Muscle layer of colon (tissue), 2 donors: Measurements from ENCODE around the gene CALML6.
"Not testable (repeated sequence)": the region's sequence is repeated elsewhere in the genome, so short reads cannot be mapped to it uniquely, and the experiment has no call there.

ENCODE experiments used
- H3K27ac ChIP-seq: one replicate; pipeline ENCODE4 v1.7.0; 2013; ENCODE audit warnings: low read depth, mild to moderate bottlenecking, low read length, moderate library complexity
- H3K27me3 ChIP-seq, 2 donors: one replicate each; pipeline ENCODE4 v1.7.0; 2013; ENCODE audit warnings: low read length in 2 of 2, mild to moderate bottlenecking in 2 of 2; ENCODE audit not compliant: insufficient read depth in 2 of 2, control insufficient read depth in 1 of 2
- H3K36me3 ChIP-seq: one replicate; pipeline ENCODE4 v1.7.0; 2013; ENCODE audit warnings: mild to moderate bottlenecking, low read length; ENCODE audit not compliant: insufficient read depth
- H3K4me1 ChIP-seq: one replicate; pipeline ENCODE4 v1.7.0; 2013; ENCODE audit warnings: mild to moderate bottlenecking, low read length; ENCODE audit not compliant: insufficient read depth
- H3K4me3 ChIP-seq, 2 donors: one replicate each; pipeline ENCODE4 v1.7.0; 2013; ENCODE audit warnings: low read length in 2 of 2, low read depth in 1 of 2, mild to moderate bottlenecking in 1 of 2, moderate library complexity in 1 of 2
- H3K9ac ChIP-seq: one replicate; pipeline ENCODE4 v1.7.0; 2013; ENCODE audit warnings: low read length
- H3K9me3 ChIP-seq: one replicate; pipeline ENCODE4 v1.7.0; 2013; ENCODE audit warnings: mild to moderate bottlenecking, low read length
- donor health status: abdominal sarcoma.
- donor health status: Adenocarcinoma of cecum.

Gene CALML6

DNA sequence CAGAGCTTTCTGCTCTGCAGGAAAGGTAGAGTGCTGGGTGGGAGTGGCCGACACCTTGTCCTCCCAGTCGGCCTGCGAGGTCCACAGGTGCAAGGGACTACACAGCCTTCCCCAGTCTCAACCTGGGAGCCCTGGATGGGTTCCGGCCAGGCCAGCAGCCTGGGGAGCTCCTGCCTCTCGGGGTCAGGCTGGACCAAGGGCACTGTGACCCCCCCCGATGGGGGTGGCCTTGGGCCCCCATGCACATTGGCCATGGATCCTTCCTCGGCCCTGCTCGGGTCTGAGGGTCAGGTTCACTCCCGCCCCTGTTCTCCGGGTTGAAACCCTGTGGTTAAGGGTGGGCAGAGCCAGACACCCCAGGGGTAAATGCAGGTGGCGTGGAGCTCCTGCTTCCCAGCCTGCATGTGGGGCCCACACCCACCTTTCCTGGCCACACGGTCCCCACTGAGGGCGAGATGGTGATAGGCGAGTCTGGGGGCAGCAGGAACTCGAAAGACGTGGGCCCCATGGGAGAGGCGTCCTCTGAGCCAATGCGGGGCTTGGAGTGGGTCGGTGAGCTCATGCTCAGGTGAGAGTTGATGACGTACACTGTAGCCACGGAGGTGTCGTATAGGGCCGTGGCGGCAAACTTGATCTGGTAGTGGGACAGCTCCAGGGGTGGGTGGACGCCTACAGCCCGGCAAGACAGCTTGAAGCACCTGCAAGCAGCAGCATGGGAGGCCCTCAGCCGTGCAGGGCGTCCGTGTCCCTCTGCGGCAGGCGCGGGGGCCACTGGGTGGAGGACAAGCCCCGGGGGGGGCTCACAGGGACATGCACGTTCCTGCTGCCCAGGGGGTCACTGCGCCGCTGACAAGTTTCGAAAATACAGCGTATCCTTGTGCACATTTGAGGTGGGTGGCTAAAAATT is 14.8 kb downstream of the CALML6 start:
- no peak overlapping the region for H3K4me3 ChIP-seq
- no peaks in the 10 kb centered on the region for H3K9me3 ChIP-seq
- no peak overlapping the region for H3K9ac ChIP-seq
- H3K4me1 ChIP-seq, result no peaks in the 10 kb centered on the region
- no peaks in the 10 kb centered on the region for H3K27me3 ChIP-seq
- no peaks in the 10 kb centered on the region for H3K36me3 ChIP-seq
- no peak overlapping the region for H3K27ac ChIP-seq

GRCh38 chr1:1934848-1935247 is 19.8 kb downstream of the CALML6 start:
- not testable (repeated sequence) for H3K9me3 ChIP-seq, H3K27me3 ChIP-seq, H3K4me1 ChIP-seq, H3K27ac ChIP-seq, H3K9ac ChIP-seq, H3K4me3 ChIP-seq, H3K36me3 ChIP-seq

DNA sequence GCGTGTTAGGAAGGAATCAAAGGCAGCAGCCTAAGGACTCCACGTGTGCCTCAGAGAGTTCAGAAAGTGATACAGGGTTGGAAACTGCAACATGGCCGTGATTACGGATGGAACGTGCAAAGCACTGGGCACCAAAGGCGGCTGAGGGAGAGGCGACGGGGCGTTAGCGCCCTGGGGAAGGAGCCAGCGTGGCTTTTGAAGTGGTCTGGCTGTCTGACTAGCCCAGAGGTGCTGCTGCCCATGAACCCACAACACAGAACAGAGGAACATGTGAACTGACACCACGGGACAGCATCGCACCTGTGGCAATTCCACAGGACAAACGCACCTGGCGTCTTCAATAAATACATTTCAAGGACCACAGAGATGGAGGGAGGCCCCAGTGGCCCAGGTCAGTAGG is 22.0 kb downstream of the CALML6 start:
- H3K9ac ChIP-seq, result no peak overlapping the region
- no peak overlapping the region for H3K4me3 ChIP-seq
- H3K27ac ChIP-seq, result no peak overlapping the region
- no peaks in the 10 kb centered on the region for H3K4me1 ChIP-seq
- no peaks in the 10 kb centered on the region for H3K9me3 ChIP-seq
- H3K27me3 ChIP-seq, result peaks cover 0 to 10% of the 10 kb centered on the region in 2 donors
- no peaks in the 10 kb centered on the region for H3K36me3 ChIP-seq

- Histone ChIP-seq H3K9me3 (no peaks in the 10 kb centered on the region), H3K4me3 (no peak overlapping the region), H3K27ac (no peak overlapping the region), H3K9ac (no peak overlapping the region), H3K36me3 (no peaks in the 10 kb centered on the region), H3K4me1 (no peaks in the 10 kb centered on the region), H3K27me3 (peaks cover 0 to 15% of the 10 kb centered on the region in 2 donors)
Observed at GRCh38 chr1:1937549-1938275, 22.7 kb downstream of the CALML6 start.

GRCh38 chr1:1938276-1938573 is 23.2 kb downstream of the CALML6 start:
- Histone ChIP-seq H3K9me3 (no peaks in the 10 kb centered on the region), H3K27me3 (peaks cover 0 to 20% of the 10 kb centered on the region in 2 donors), H3K9ac (no peak overlapping the region), H3K4me3 (no peak overlapping the region), H3K36me3 (no peaks in the 10 kb centered on the region), H3K27ac (no peak overlapping the region), H3K4me1 (no peaks in the 10 kb centered on the region)

DNA sequence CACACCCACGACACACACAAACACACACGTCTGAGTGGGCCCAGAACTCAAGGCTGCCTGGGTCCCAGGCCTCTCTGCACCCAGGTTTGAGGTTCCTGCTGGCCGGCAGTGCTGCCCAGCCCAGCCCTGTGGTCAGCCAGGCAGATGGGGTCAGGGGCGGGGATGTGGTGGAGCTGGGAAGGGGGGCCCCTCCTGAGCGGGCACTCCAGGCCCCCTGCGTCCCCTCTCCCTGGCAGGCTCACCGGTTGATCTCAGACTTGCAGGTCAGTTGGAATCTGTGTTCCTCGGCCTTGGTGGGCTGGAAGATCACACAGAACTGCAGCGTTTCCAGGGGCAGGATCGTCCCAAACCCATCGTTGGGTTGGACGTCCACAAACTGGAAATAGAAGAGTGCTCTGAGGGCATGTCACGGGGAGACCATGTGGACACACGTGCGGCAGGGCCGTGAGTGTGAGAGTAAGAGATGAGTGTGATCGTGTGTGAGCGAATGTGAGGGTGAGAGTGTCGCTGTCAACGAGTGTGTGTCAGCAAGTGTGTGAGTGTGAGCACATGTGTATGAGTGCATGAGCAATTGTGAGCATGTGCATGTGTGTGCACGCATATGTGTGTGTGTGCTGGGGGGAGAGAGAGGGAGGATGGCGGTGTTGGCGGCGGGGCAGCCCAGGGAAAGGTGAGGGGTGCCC is 23.7 kb downstream of the CALML6 start:
- H3K27me3 ChIP-seq, result peaks cover 0 to 25% of the 10 kb centered on the region in 2 donors

DNA sequence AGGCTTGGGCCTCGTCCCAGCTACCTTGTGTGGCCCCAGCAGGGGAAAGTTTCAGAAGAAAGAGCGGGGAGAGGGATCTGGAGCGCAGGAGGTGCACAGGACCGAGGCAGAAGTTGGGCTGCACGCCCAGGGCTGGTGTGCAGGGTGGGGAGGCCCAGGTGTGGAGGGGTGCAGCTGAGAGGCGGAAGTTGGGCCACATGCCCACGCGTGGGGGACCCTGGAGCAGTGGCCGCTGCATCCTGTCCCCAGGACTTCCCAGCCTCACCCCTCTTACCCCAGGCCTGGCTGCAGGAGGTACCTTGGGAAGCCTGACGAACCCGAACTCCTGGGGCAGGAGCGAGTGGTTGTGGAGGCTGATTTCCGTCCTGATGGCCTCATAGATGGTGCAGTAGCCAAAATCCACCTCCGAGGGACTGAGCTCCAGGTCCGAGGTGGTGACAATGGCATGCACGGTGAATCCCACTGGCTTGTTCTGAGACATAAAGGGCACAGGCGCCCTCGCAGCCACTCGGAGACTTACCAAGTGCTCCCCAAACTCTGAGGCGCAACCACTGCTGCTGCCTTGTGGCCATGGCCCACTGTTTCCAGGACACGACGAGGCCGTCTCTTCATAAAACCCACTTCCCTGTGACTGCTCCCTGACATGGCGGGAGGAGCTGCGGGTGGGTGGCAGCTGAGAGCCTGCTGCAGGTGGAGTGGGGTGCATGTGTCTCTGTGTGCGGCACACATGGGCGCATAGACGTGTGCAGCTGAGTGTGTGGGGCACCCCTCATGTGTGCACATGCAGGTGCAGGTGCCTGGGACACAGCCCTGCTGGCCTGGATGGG is 24.4 kb downstream of the CALML6 start:
- peaks cover 0 to 26% of the 10 kb centered on the region in 2 donors for H3K27me3 ChIP-seq
- H3K4me3 ChIP-seq, result no peak overlapping the region
- no peak overlapping the region for H3K27ac ChIP-seq
- H3K9me3 ChIP-seq, result no peaks in the 10 kb centered on the region
- no peaks in the 10 kb centered on the region for H3K36me3 ChIP-seq
- H3K4me1 ChIP-seq, result no peaks in the 10 kb centered on the region
- no peak overlapping the region for H3K9ac ChIP-seq

More for the DNA sequence above, 23.7 kb downstream of the CALML6 start:
- Histone ChIP-seq H3K4me1 (no peaks in the 10 kb centered on the region), H3K36me3 (no peaks in the 10 kb centered on the region), H3K27ac (no peak overlapping the region), H3K9me3 (no peaks in the 10 kb centered on the region), H3K9ac (no peak overlapping the region), H3K4me3 (no peak overlapping the region)

- no peak overlapping the region for H3K9ac ChIP-seq
- H3K9me3 ChIP-seq, result no peaks in the 10 kb centered on the region
- H3K4me3 ChIP-seq, result no peak overlapping the region
- H3K36me3 ChIP-seq, result no peaks in the 10 kb centered on the region
- no peak overlapping the region for H3K27ac ChIP-seq
- no peaks in the 10 kb centered on the region for H3K4me1 ChIP-seq
- H3K27me3 ChIP-seq, result peaks cover 0 to 26% of the 10 kb centered on the region in 2 donors
Observed at GRCh38 chr1:1940123-1940425, 25.0 kb downstream of the CALML6 start.

DNA sequence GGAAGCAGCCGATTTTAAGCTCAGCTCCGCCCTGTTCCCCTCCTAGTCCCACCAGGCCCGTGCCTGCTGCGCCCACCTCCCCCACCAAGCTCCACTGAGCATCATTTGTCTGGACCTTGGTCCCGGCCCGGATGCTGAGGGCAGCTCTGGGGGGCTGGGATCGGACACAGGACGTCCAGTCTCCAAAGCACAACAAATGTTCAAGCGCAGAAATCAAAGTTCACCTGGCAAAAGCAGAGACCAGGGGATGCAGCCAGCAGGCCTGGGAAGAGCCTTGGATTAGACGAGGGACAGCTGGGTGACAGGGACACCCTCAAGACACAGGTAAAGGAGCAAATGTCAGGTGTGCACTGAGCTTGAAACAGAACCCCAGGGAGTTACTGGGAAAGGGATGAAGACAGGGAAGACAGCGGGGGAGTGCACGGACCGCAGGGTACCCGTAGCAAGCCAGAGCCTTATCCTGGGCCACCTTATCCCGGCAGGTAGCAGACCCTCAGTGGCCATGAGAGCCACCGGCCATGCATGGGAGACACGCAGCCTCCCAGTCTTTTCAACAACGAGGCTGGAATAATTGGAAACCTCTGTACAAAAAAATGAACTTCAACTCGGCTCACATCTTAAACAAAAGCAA is 26.3 kb downstream of the CALML6 start:
- no peaks in the 10 kb centered on the region for H3K4me1 ChIP-seq
- no peak overlapping the region for H3K9ac ChIP-seq
- H3K27ac ChIP-seq, result no peak overlapping the region
- H3K27me3 ChIP-seq, result peaks cover 0 to 26% of the 10 kb centered on the region in 2 donors
- no peaks in the 10 kb centered on the region for H3K36me3 ChIP-seq
- H3K9me3 ChIP-seq, result no peaks in the 10 kb centered on the region
- H3K4me3 ChIP-seq, result no peak overlapping the region

- no peak overlapping the region for H3K9ac ChIP-seq
- peaks cover 0 to 26% of the 10 kb centered on the region in 2 donors for H3K27me3 ChIP-seq
- no peak overlapping the region for H3K4me3 ChIP-seq
- H3K4me1 ChIP-seq, result no peaks in the 10 kb centered on the region
- no peaks in the 10 kb centered on the region for H3K9me3 ChIP-seq
- no peaks in the 10 kb centered on the region for H3K36me3 ChIP-seq
- no peak overlapping the region for H3K27ac ChIP-seq
Observed at GRCh38 chr1:1941868-1942752, 27.1 kb downstream of the CALML6 start.
